Measurements from ENCODE around the gene ATF6B.

ATF6B gene

GRCh38 chr6:32173051-32173727 is 45.1 kb upstream of the ATF6B start:
- Histone ChIP-seq H3K27ac (ENCODE audit: low read length) (no peak overlapping the region), H3K9me2 (replicated peaks; ENCODE audit: insufficient read depth, low read length) (no peaks in the 10 kb centered on the region), H3K4me2 (ENCODE audit: low read depth, low read length) (no peak overlapping the region), H3K9ac (ENCODE audit: low read length) (no peak overlapping the region), H4K20me1 (ENCODE audit: insufficient read depth, low read length) (no peaks in the 10 kb centered on the region), H3F3A (ENCODE audit: insufficient read depth, low read length) (peaks cover 19% of the 10 kb centered on the region), H3K27me3 (replicated peaks; ENCODE audit: insufficient read depth, low read length) (no peaks in the 10 kb centered on the region), H3K79me2 (ENCODE audit: low read length) (peaks cover 9% of the 10 kb centered on the region; the same call in 1 of the 2 replicates), H3K36me3 (replicated peaks; ENCODE audit: insufficient read depth, low read length) (no peaks in the 10 kb centered on the region), H3K4me3 (ENCODE audit: low read length) (no peak overlapping the region), H2AFZ (ENCODE audit: low read length) (no peak overlapping the region), H3K4me1 (ENCODE audit: low read length) (peaks cover 16% of the 10 kb centered on the region), H3K9me3 (replicated peaks; ENCODE audit: insufficient read depth, low read length) (no peaks in the 10 kb centered on the region)
- no peak for TF ChIP-seq EZH2 (optimal IDR thresholded peaks at IDR 0.05; ENCODE audit: low read depth, low read length)
- TF ChIP-seq CTCF (IDR thresholded peaks at IDR 0.05; ENCODE audit: low read length): no peak
- no peak for TF ChIP-seq EZH2phosphoT487 (IDR thresholded peaks at IDR 0.05; ENCODE audit: low read length)
- DNase-seq: no peak

GRCh38 chr6:32171234-32171633 is 43.2 kb upstream of the ATF6B start:
- DNase-seq: no peak
- H3K9ac ChIP-seq (ENCODE audit: low read length): no peak overlapping the region
- no peak for TF ChIP-seq EZH2phosphoT487 (IDR thresholded peaks at IDR 0.05; ENCODE audit: low read length)
- no peak overlapping the region for H3K27ac ChIP-seq (ENCODE audit: low read length)
- H3K79me2 ChIP-seq (ENCODE audit: low read length): peaks cover 9% of the 10 kb centered on the region; the same call in 1 of the 2 replicates
- H3K27me3 ChIP-seq (replicated peaks; ENCODE audit: insufficient read depth, low read length): no peaks in the 10 kb centered on the region
- no peak overlapping the region for H2AFZ ChIP-seq (ENCODE audit: low read length)
- H3K4me1 ChIP-seq (ENCODE audit: low read length): peaks cover 7% of the 10 kb centered on the region; the same call in 1 of the 2 replicates
- H3K4me3 ChIP-seq (ENCODE audit: low read length): no peak overlapping the region
- no peaks in the 10 kb centered on the region for H4K20me1 ChIP-seq (ENCODE audit: insufficient read depth, low read length)
- H3F3A ChIP-seq (ENCODE audit: insufficient read depth, low read length): 0 out of 2 replicates have a peak, but pooled peaks cover under 1% of the 10 kb centered on the region
- no peaks in the 10 kb centered on the region for H3K9me2 ChIP-seq (replicated peaks; ENCODE audit: insufficient read depth, low read length)
- H3K4me2 ChIP-seq (ENCODE audit: low read depth, low read length): no peak overlapping the region
- no peaks in the 10 kb centered on the region for H3K9me3 ChIP-seq (replicated peaks; ENCODE audit: insufficient read depth, low read length)
- no peaks in the 10 kb centered on the region for H3K36me3 ChIP-seq (replicated peaks; ENCODE audit: insufficient read depth, low read length)

- no peaks in the 10 kb centered on the region for H3F3A ChIP-seq (ENCODE audit: insufficient read depth, low read length)
- H3K9me3 ChIP-seq (replicated peaks; ENCODE audit: insufficient read depth, low read length): no peaks in the 10 kb centered on the region
- DNase-seq: no peak
- no peaks in the 10 kb centered on the region for H4K20me1 ChIP-seq (ENCODE audit: insufficient read depth, low read length)
- H3K9ac ChIP-seq (ENCODE audit: low read length): no peak overlapping the region
- no peak overlapping the region for H3K4me2 ChIP-seq (ENCODE audit: low read depth, low read length)
- peaks cover 4% of the 10 kb centered on the region; the same call in 1 of the 2 replicates for H3K79me2 ChIP-seq (ENCODE audit: low read length)
- H3K9me2 ChIP-seq (replicated peaks; ENCODE audit: insufficient read depth, low read length): no peaks in the 10 kb centered on the region
- no peak overlapping the region for H2AFZ ChIP-seq (ENCODE audit: low read length)
- no peak overlapping the region for H3K27ac ChIP-seq (ENCODE audit: low read length)
- no peak for TF ChIP-seq EZH2 (optimal IDR thresholded peaks at IDR 0.05; ENCODE audit: low read depth, low read length)
- TF ChIP-seq CTCF (IDR thresholded peaks at IDR 0.05; ENCODE audit: low read length): no peak
- no peak for TF ChIP-seq EZH2phosphoT487 (IDR thresholded peaks at IDR 0.05; ENCODE audit: low read length)
- H3K4me3 ChIP-seq (ENCODE audit: low read length): no peak overlapping the region
- peaks cover 4% of the 10 kb centered on the region; the same call in 1 of the 2 replicates for H3K4me1 ChIP-seq (ENCODE audit: low read length)
- H3K36me3 ChIP-seq (replicated peaks; ENCODE audit: insufficient read depth, low read length): no peaks in the 10 kb centered on the region
- H3K27me3 ChIP-seq (replicated peaks; ENCODE audit: insufficient read depth, low read length): no peaks in the 10 kb centered on the region
These were observed 42.2 kb upstream of the ATF6B start for GRCh38 chr6:32170294-32170693.

Data from MM.1S (cell line).